OCI-LY1 (cell line): ENCODE data around the gene DTL.

Experiments used
- CTCF ChIP-seq: fragments of 200-600 bp; sonication (generic), shearing (Covaris generic); IDR thresholded peaks from 2 replicates; pipeline ENCODE4 v1.5.1; 2017; ENCODE audit warnings: mild to moderate bottlenecking, antibody characterized with exemption, low read length, moderate library complexity, mixed read lengths
- EZH2 ChIP-seq: fragments of 200-600 bp; sonication (generic), shearing (Covaris generic); IDR thresholded peaks from 2 replicates; pipeline ENCODE4 v1.8.0; 2017; ENCODE audit warnings: borderline replicate concordance, mixed run types, mild to moderate bottlenecking, antibody characterized with exemption, low read length, moderate library complexity, mixed read lengths

DNA sequence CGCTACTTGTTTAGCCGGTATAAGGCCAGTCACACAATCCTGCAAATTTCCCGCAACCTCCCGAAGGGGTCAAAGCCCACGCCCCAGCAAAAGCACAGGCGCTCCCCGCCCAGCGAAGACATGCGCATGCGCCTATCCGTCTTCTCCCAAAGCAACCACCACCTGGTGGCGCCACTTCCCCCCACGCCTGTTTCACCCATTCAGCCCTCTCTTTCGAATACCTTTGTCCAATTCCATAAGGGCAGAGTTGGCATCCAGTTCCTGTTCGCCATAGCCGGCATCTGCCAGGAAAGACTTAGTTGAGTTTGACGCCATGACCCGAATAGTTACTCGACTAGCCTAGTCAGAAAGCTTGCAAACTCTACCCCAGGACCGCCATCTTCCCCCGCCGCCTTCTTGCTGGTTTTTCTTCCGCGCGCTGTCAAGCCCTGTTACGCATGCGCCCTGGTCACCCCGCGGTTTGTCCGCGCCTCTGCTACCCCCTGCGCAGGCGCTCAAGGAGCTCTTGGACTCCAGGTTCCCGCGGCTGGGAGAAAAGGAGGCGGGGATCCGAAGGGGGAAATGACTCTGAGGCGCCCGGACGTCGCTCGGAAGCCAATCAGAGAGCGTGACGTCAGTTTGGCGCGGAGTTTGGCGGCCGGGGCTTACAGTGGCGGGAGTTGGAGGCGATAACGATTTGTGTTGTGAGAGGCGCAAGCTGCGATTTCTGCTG lies at the start of gene DTL, which contains the start of gene INTS7:
- TF ChIP-seq CTCF (peak; percentile 91), EZH2 (no peak)
